ENCODE data around the gene NUP85.
"Not testable (repeated sequence)": the region's sequence is repeated elsewhere in the genome, so short reads cannot be mapped to it uniquely, and the experiment has no call there.

Gene NUP85, protein sequence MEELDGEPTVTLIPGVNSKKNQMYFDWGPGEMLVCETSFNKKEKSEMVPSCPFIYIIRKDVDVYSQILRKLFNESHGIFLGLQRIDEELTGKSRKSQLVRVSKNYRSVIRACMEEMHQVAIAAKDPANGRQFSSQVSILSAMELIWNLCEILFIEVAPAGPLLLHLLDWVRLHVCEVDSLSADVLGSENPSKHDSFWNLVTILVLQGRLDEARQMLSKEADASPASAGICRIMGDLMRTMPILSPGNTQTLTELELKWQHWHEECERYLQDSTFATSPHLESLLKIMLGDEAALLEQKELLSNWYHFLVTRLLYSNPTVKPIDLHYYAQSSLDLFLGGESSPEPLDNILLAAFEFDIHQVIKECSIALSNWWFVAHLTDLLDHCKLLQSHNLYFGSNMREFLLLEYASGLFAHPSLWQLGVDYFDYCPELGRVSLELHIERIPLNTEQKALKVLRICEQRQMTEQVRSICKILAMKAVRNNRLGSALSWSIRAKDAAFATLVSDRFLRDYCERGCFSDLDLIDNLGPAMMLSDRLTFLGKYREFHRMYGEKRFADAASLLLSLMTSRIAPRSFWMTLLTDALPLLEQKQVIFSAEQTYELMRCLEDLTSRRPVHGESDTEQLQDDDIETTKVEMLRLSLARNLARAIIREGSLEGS

DNA sequence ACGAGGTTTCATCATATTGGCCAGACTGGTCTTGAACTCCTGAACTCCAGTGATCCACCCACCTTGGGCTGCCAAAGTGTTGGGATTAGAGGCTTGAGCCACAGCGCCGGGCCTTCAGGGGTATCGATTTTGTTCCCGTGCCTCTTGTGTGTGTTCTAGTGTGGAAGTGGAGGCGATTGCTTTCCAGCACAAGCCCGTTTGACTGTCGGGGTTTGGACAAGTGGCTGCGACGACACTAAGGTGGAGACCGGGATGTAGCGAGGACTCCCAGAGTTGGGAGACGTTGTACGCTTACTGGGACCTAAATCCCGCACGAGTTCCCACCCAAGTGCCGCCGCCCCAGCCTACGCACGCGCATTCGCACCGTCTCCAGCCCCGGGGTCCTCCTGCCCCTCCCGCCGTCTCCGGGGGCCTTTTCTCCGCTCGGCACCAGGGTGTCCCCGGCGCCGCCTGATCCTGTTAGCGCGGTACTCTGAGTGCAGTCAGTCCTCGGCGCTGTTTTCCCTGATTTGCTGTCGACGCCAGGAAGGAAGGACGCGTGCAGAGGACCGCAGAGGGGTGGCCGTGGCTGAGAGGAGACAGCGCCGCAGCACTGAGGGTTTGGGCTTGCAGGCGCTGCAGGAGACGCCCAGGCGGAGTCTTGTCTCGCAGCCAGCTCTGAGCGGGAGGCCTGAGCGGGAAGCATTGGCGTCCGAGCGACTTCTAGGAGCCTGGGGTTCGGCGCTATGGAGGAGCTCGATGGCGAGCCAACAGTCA is at the start of gene NUP85:
Gene NUP85 (plus strand): TSS at position 643 of the 756 bp plus-strand sequence. CDS start 83 bp downstream, at position 726.
- DNase-seq: peak; percentile 86 to 93

DNA sequence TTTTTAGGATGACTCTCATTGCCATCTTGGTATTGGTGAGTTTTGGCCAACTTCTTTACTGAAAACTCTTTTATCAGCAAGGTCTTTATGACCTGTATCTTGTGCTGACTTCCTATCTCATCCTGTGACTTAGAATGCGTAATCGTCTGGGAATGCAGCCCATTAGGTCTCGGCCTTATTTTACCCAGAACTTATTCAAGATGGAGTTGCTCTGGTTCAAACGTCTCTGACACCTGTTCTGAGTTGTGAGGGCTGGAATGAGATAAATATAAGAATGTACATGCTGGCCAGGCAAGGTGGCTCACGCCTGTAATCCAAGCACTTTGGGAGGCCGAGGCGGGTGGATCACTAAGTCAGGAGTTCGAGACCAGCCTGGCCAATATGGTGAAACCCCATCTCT is 47.0 kb upstream of the NUP85 start:
- DNase-seq: not testable (repeated sequence)

DNA sequence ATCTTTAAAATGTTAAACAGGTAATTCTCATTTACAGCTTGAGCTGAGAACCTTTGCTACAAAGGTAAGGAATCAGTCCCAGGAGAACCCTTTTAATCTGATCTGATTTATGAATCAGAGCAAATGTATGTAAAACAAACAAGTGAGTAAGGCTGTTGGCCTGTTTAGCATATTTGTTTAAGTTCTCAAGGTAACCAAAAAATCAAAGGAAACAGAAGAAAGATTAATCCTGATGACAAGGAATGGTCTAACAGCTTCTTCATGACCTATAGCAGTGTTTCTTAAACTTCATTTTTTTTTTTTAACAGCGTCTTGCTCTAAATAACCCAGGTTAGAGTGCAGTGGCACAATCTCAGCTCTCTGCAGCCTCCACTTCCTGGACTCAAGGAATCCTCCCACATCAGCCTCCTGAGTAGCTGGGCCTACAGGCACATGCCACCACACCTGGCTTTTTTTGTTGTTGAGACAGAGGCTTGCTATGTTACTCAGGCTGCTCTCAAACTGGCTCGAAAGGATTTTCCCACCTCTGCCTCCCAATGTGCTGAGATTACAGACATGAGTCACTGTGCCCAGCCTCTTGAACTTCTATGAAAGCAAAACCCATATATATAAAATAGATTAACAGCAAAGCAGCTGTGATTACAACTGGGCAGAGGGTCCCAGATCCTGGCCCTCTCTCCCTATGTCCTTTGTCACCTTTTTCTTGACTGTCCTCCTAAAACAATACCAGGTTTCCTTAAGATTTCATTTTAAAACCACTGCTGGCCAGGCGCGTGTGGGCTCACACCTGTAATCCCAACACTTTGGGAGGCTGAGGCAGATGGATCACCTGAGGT is 46.1 kb upstream of the NUP85 start:
- peak; percentile 20 to 41 for DNase-seq

DNA sequence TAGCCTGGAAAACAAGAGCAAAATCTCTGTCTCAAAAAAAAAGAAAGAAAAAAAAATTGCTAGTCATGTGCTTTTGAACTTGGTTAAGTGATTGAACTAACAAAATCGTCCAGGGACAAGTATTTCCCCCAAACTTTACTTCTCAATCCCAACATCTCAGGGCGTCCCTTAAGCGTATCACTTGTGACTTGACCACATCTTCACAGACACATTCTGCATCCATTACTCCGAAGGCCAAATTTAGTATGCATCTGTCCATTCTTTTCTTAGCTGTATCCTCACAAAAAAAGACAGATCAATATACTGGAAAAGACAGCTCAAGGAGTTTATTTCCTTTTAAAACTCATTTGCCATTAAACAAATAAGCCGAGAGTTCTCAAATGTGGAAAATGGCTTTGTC is 45.3 kb upstream of the NUP85 start:
- DNase-seq: no peak

DNA sequence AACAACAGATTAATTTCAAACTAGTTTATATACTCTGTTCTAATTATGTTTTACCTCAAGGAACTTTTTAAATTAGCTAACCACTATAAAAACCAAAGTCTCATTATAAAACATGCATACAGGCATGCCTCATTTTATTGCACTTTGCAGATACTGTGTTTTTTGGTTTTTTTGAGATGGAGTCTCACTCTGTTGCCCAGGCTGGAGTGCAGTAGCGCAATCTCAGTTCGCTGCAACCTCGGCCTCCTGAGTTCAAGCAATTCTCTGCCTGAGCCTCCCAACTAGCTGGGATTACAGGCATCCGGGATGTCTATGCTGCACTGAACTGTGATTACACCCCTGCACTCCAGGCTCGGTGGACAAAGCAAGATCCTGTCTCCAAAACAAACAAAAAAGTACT is 42.4 kb upstream of the NUP85 start:
- no peak for DNase-seq

DNA sequence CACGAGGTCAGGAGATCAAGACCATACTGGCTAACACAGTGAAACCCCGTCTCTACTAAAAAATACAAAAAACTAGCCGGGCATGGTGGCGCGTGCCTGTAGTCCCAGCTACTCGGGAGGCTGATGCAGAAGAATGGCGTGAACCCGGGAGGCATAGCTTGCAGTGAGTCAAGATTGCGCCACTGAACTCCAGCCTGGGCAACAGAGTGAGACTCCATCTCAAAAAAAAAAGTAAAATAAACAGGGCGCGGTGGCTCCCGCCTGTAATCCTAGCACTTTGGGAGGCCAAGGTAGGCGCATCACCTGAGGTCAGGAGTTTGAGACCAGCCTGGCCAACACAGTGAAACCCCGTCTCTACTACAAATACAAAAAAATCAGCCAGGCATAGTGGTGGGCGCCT is 40.9 kb upstream of the NUP85 start:
- not testable (repeated sequence) for DNase-seq

DNA sequence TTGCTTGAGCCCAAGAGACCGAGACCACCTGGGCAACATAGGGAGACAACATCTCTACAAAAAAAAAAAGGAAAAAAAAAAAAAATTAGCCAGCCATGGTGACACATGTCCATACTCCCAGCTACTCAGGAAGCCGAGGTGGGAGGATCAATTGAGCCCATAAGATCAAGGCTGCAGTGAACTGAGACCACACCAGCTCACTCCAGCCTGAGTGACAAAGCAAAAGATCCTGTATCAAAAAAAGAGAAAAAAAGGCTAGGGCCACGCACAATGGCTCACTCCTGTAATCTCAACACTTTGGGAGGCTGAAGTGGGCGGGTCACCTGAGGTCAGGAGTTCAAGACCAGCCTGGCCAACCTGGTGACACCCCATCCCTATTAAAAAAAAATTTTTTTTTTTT is 36.5 kb upstream of the NUP85 start:
- no peak for DNase-seq

DNA sequence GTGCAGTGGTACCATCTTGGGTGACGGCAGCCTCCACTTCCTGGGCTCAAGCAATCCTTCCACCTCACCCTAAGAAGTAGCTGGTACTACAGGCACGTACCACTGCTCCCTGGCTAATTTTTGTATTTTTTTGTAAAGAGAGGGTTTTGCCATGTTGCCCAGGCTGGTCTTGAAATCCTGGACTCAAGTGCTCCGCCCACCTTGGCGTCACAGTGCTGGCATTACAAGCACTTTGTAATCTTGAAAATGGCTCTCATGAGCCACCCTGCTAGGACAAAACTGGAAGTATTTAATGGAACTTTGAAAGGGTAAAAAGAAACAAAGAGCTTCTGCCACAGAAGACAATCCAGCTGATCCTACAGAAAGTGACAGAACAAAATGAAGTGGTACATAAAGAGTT is 32.0 kb upstream of the NUP85 start:
- DNase-seq: no peak

DNA sequence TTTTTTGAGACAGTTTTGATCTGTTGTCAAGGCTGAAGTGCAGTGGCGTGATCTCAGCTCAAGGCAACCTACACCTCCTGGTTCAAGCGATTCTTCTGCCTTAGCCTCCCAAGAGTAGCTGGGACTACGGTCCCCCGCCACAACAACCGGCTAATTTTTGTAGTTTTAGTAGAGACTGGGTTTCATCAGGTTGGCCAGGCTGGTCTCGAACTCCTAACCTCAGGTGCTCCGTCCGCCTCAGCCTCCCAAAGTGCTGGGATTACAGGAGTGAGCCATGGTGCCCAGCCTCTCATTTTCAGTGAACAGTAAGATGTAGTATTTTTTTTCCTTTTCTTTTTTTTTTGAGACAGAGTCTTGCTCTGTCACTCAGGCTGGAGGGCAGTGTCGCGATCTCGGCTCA is 30.5 kb upstream of the NUP85 start:
- no peak for DNase-seq

DNA sequence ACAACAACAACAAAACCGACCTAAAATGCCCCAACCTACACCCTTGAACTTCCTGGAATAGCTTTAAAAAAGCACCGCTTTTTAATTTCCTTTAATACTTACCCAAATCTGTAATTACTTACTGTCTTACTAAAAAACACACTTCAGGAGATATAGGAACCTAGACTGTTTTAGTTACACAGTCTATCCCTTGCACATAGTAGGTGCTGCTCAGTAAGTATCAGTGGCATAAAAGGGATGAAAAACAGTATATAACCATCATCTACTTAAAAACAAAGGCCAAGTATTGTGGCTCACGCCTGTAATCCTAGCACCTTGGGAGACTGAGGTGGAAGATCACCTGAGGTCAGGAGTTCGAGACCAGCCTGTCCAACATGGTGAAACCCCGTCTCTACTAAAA is 28.9 kb upstream of the NUP85 start:
- no peak for DNase-seq

DNA sequence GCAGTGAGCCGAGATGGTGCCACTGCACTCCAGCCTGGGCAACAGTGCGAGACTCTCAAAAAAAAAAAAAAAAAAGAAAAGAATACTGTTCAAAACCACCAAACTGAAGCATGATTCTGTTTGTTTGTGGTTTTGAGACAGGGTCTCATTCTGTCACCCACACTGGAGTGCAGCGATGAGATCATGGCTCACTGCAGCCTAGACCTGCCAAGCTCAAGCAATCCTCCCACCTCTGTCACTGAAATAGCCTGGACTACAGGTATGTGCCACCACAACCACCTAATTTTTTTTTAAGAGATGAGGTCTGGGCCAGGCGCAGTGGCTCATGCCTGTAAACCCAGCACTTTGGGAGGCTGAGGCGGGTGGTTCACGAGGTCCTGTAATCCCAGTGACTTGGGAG is 27.0 kb upstream of the NUP85 start:
- no peak for DNase-seq

DNA sequence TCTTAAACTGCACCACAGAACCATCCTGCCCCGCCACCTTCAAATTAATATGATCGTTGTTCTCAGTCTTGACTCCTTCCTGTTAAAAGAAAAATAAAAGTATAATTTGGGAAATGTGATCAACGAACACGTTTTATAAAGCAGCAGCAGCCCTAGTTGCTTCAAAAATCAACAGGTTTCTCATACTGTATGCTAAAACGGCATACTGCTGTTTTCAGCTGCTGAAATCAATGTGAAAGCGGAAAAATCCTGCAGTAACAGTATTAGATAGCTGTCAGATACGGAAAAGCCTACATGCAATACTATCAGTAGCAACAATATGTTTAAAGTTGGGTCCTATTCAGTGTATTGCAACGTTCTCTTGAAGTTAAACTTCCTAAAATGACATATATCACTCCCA is 24.4 kb upstream of the NUP85 start:
- no peak for DNase-seq

DNA sequence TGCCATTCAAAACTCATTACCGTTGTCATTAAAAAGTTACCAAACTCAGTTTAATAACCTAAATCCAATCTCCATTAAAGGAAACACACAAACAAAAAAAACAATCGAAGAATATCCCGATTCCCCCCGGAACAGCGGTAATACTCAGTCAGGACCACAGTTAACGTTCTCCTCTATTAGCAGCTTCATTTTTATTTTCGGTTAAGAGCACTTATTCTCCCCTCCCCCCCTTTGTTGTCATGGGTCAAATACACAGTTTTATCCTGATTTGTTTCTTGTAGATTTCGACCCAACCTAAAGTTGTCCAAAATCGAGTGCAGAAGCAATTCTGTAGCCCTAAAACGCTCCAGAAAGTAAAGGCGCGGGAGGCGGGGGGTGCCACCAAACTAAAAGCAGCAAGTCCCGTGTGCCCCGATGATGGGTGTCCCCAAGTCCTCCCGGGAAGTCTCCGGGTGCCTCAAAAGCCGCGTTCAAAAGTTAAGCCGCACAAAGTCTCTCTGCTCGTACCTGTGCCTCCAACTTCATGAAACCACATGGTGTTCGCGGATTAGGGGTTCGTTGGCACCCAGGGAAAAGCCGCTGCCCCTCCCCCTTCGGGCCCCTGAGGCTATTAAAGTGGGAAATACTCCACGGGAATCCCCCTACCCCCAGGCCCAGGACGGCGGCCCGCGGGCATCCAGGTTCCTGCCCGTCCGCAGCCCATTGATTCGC is 23.7 kb upstream of the NUP85 start:
- DNase-seq: no peak

DNA sequence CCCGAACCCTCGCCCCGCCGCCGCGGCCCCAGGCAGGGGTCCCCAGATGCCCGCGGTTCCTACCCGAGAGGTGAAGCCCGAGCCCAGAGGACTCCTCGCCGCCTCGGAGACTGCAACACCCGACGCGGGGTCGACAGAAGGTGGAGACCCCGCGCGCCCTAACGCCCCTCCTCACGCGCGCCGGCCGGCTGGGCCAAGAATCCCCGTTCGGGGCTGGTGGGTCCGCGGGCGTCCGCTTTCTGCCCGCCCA is 23.2 kb upstream of the NUP85 start:
- DNase-seq: no peak

DNA sequence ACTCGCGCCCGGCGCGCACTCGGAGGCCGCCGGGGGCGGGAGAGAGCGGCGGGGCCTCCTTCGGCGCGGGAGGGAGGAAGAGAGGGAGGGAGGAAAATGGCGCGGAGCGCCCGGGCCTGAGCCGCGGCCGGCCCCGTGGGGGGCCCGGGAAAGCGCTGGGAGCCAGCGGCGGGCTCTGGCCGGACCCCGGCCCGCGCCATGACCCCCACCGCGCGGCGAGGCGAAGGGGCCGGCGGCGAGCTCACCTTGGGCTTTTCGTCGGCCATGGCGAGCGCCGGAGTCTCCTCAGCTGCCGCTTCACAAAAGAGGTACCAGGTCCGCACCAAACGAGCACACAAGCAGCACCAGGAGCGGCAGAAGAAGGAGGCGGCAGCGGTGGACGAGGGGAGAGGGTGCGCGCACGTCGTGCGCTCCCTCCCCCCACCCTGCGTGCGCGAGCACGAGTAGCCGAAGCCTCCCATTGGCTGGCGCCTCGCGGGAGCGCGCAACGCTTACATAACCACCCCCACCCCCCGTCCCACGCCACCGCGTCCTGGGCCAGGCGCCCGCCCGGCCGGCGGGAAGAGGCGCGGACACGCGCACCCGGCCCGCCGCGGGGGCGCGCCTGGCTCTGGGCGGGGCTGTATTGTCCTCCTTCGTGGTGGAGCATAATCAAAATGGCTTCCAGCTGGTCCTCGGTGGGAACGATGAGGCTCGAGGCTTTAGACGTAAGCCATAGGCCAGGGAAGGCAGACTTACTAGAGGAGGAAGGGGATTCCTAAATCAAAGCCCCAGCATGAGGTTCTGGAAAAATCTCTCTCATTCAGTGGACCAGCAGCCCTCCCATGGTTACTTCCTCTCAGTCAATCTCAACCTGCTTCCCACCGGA is 22.7 kb upstream of the NUP85 start, which contains the start of gene SUMO2:
Gene SUMO2 (minus strand): TSS at position 391 of the 868 bp plus-strand sequence. CDS start 125 bp downstream, at position 266.
- DNase-seq: peak; percentile 71 to 86

DNA sequence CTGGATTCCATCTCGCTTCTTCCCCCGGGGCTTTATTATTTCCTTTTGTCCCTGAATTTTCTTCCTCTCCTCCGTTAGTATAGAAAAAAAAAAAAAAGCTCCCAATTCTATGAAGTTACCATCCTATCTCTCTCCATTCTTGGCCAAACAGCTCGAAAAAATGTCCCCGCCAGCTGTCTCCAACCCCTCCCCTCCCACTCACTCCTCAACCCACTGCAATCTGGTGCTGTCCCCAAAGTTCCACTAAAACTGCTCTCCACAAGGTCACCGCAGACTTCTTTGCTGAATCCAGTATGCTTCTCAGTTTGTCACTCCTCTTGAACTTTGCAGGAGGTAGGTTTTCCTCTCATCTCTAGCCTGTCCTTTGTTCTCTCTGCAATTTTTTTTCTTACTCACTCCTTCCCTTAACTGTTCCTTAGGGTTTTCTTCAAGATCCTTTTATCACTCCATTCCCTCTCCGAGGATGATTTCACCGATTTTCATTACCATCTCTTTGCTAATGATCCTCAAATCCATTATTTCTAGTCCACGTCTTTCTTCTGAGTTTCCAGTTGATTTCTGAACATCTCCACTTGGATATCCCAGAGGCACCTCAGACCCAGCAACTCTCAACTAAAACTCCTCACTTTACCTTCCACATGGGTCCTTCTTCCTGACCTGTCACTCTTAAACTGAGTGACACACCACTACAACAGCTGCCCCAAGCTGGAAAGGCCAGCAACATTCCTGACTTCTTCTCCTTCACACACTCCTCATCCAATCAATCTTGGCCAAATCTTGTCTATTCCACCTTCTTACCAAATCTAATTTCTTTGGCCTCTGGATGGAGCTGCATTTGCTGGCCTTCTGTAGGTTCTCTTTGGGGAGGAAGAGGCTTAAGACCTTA is 21.2 kb upstream of the NUP85 start:
- DNase-seq: no peak

DNA sequence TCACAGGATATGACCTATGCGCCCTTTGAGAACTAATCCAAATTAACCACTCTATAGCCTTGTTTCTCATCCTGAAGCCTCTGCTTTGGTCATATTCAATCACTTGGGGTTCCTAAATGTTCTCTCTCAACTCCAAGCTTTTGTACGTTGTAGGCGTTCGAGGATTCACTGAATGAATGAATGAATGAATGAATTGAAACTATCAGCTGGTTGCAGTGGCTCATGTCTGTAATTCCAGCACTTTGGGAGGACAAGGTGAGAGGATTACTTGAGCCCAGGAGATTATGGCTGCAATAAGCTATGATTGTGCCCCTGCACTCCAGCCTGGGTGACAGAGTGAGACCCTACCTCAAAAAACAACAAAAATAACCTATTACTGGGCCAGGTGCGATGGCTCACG is 16.9 kb upstream of the NUP85 start:
- DNase-seq: no peak

DNA sequence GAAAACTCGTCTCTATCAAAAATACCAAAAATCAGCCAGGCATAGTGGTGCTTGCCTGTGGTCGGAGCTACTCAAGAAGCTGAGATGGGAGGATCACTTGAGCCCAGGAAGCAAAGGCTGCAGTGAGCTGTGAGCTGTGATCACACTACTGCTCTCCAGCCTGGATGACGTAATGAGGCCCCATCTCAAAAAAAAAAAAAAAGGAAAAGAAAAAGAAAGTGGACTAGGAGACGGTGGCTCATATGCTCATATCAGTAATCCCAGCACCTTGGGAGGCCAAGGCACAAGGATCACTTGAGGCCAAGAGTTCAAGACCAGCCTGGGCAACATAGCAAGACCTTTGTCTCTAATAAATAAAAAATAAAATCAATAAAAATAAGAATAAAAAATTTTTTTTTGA is 13.9 kb upstream of the NUP85 start:
- no peak for DNase-seq

DNA sequence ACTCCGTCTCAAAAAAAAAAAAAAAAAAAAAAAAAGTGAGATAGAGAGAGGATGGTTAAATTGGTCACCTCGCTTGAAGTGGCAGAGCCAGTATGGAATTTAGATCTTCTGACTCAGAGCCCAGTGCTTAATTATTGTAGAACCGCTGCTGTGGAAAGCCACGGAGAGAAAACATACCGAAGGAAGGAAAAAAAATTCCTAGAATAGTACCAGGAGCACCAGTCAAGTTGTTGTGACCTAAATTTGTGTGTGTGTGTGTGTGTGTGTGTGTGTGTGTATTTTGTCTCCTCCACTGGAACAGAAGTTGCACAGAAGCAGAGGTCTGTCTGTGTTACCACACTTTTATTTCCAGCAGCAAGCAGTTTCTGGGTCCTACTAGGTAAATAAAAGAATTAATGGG is 10.6 kb upstream of the NUP85 start:
- no peak for DNase-seq

DNA sequence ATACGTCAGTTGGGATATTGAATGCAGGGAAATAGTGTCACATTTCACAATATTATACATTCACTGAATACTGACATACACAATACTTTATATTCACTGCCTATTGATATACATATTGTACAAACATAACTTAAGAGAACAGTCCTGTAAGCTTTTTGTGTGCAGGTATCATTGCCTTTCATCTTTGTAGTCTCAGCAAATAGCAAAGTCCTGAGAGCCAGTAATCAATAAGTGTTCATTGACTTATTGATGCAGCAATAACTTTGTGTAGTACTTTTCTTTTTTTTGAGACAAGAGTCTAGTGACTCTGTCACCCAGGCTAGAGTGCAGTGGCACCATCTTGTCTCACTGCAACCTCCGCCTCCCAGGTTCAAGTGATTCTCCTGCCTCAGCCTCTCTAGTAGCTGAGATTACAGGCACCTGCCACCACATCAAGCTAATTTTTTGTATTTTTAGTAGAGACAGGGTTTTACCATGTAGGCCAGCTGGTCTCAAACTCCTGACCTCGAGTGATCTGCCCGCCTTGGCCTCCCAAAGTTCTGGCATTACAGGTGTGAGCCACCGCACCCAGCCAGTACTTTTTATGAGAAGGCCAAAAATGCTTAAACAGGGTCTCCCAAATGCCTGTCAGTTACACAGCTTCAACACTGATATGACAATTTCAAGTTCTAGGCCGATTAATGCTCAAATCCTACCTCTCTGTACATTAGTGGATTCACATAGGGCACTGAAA is 5.4 kb upstream of the NUP85 start:
- DNase-seq: no peak

Measured in SW 1271 (cell line).